Stimulated activated CD8-positive, alpha-beta memory T cell treated with anti-CD3 and anti-CD28 coated beads, Interleukin-15, amount 100 ng/mL, for 1 hour (primary cell): ENCODE data around the gene C10orf105.

ENCODE experiments used
- DNase-seq: peaks from one replicate; pipeline ENCODE4 v3.0.0-alpha.2; 2020; ENCODE audit warnings: low read depth

Gene C10orf105

GRCh38 chr10:71719464-71720201, at the start of gene C10orf105:
TSS of gene C10orf105 (minus strand) at chr10:71719778. CDS start at chr10:71716337, 3,441 bp downstream.
- DNase-seq, result no peak

GRCh38 chr10:71767420-71768035, 48.0 kb upstream of the C10orf105 start:
- no peak for DNase-seq

GRCh38 chr10:71766717-71767419, 47.3 kb upstream of the C10orf105 start:
- no peak for DNase-seq

- no peak for DNase-seq
These were observed 46.5 kb upstream of the C10orf105 start for GRCh38 chr10:71765906-71766716.

- no peak for DNase-seq
These were observed 45.8 kb upstream of the C10orf105 start for GRCh38 chr10:71765176-71765904.

- DNase-seq, result no peak
These were observed 44.0 kb upstream of the C10orf105 start for GRCh38 chr10:71763352-71764127.

- no peak for DNase-seq
These were observed 42.7 kb upstream of the C10orf105 start for GRCh38 chr10:71762324-71762723.

GRCh38 chr10:71761541-71762113, 42.0 kb upstream of the C10orf105 start:
- no peak for DNase-seq

GRCh38 chr10:71761105-71761511, 41.5 kb upstream of the C10orf105 start:
- DNase-seq, result no peak

GRCh38 chr10:71757399-71757922, 37.9 kb upstream of the C10orf105 start:
- DNase-seq, result no peak

- DNase-seq, result no peak
These were observed 37.0 kb upstream of the C10orf105 start for GRCh38 chr10:71756311-71757191.

- no peak for DNase-seq
These were observed 35.8 kb upstream of the C10orf105 start for GRCh38 chr10:71755179-71755879.

GRCh38 chr10:71754562-71754961, 35.0 kb upstream of the C10orf105 start:
- no peak for DNase-seq

GRCh38 chr10:71753960-71754505, 34.5 kb upstream of the C10orf105 start:
- DNase-seq, result no peak

GRCh38 chr10:71753091-71753959, 33.7 kb upstream of the C10orf105 start:
- DNase-seq, result no peak

GRCh38 chr10:71752391-71753090, 33.0 kb upstream of the C10orf105 start:
- DNase-seq, result no peak
